Measurements from ENCODE around the gene GTPBP4. TPM values are rescaled to one million over a fixed set of nuclear protein-coding genes. Genes with fewer than 3 reads are reported as not detected.

GTPBP4 gene
- total RNA-seq, 1 donor, result 27.1 TPM

DNA sequence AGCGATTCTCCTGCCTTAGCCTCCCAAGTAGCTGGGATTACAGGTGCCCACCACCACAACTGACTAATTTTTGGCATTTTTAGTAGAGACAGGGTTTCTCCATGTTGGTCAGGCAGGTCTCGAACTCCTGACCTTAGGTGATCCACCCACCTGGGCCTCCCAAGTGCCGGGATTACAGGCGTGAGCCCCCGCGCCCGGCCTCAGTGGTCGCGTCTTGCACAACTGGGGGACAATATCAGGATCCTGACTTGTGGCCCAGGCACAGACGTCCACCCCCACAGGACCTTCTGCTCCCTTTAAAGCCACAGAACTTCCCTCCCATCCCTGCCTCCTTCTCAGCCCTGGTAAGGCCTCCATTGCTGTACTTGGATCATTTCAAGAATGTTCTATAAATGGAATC is 39.9 kb upstream of the GTPBP4 start:
- no peaks in the 10 kb centered on the region for H4K20me1 ChIP-seq (ENCODE audit: insufficient read depth, low read length)
- no peak overlapping the region for H3K4me3 ChIP-seq (ENCODE audit: insufficient read depth, low read length)
- H3K27ac ChIP-seq (ENCODE audit: low read depth, low read length), result no peak overlapping the region
- H3K36me3 ChIP-seq (ENCODE audit: insufficient read depth, low read length), result no peaks in the 10 kb centered on the region
- H2AFZ ChIP-seq (ENCODE audit: low read length), result no peak overlapping the region
- H3K4me1 ChIP-seq (ENCODE audit: insufficient read depth, low read length), result peaks cover 5% of the 10 kb centered on the region
- H3K27me3 ChIP-seq (ENCODE audit: insufficient read depth, low read length), result peaks cover 18% of the 10 kb centered on the region
- DNase-seq (ENCODE audit: insufficient read length, low spot score, missing footprints), result no peak
- no peaks in the 10 kb centered on the region for H3K79me2 ChIP-seq (ENCODE audit: insufficient read depth, low read length)
- no peaks in the 10 kb centered on the region for H3K9me3 ChIP-seq (ENCODE audit: low read depth, low read length)
- TF ChIP-seq, protein P1, sequence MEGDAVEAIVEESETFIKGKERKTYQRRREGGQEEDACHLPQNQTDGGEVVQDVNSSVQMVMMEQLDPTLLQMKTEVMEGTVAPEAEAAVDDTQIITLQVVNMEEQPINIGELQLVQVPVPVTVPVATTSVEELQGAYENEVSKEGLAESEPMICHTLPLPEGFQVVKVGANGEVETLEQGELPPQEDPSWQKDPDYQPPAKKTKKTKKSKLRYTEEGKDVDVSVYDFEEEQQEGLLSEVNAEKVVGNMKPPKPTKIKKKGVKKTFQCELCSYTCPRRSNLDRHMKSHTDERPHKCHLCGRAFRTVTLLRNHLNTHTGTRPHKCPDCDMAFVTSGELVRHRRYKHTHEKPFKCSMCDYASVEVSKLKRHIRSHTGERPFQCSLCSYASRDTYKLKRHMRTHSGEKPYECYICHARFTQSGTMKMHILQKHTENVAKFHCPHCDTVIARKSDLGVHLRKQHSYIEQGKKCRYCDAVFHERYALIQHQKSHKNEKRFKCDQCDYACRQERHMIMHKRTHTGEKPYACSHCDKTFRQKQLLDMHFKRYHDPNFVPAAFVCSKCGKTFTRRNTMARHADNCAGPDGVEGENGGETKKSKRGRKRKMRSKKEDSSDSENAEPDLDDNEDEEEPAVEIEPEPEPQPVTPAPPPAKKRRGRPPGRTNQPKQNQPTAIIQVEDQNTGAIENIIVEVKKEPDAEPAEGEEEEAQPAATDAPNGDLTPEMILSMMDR (IDR thresholded peaks at IDR 0.05; ENCODE audit: extremely low read depth, low read depth, low read length), result no peak
- H3K4me2 ChIP-seq (ENCODE audit: insufficient read depth, low read length), result no peak overlapping the region

DNA sequence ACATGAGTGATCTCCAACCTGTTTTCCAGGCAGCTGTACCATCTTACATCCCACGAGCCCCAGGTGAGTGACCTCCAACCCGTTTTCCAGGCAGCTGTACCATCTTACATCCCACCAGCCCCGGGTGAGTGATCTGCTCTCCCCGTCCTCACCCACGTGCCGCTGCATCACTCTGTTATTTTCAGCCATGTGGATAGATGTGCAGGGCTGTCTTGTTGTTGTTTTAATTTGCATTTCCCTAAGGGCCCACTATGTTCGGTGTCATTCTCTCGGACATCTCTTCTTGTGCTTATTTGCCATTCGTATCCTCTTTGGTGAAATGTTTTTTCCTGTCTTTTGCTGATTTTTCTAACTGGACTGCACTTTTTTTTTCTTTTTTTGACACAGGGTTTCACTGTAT is 38.8 kb upstream of the GTPBP4 start:
- Histone ChIP-seq H3K27me3 (ENCODE audit: insufficient read depth, low read length) (peaks cover 26% of the 10 kb centered on the region), H3K4me3 (ENCODE audit: insufficient read depth, low read length) (no peak overlapping the region), H4K20me1 (ENCODE audit: insufficient read depth, low read length) (no peaks in the 10 kb centered on the region), H3K4me2 (ENCODE audit: insufficient read depth, low read length) (no peak overlapping the region), H3K4me1 (ENCODE audit: insufficient read depth, low read length) (peaks cover 3% of the 10 kb centered on the region), H3K79me2 (ENCODE audit: insufficient read depth, low read length) (no peaks in the 10 kb centered on the region), H3K36me3 (ENCODE audit: insufficient read depth, low read length) (no peaks in the 10 kb centered on the region), H3K27ac (ENCODE audit: low read depth, low read length) (no peak overlapping the region), H2AFZ (ENCODE audit: low read length) (no peak overlapping the region), H3K9me3 (ENCODE audit: low read depth, low read length) (no peaks in the 10 kb centered on the region)
- DNase-seq (ENCODE audit: insufficient read length, low spot score, missing footprints), result no peak
- TF ChIP-seq, protein P1 (IDR thresholded peaks at IDR 0.05; ENCODE audit: extremely low read depth, low read depth, low read length), result no peak

DNA sequence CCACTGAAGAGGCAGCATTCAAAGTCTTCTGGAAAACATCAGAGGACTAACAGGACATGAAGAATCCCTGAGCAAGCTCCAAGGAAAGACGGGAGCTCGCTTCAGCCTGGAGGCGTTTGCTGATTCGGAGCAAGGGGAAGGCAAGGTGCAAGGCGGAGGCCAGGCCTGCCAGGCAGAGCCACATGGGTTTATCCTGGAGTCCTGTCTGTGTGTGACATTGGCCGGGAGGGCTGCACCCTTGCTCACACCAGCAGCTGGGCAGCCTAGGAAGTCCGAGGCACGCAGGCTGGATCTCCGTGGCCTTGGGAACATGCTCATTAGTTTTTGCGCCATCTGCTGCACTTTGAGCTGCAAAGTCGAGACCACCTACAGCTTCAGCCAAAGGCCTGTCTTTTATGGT is 34.4 kb upstream of the GTPBP4 start:
- Histone ChIP-seq H4K20me1 (ENCODE audit: insufficient read depth, low read length) (no peaks in the 10 kb centered on the region), H3K27me3 (ENCODE audit: insufficient read depth, low read length) (peaks cover 30% of the 10 kb centered on the region), H3K79me2 (ENCODE audit: insufficient read depth, low read length) (no peaks in the 10 kb centered on the region), H3K4me2 (ENCODE audit: insufficient read depth, low read length) (no peak overlapping the region), H3K9me3 (ENCODE audit: low read depth, low read length) (no peaks in the 10 kb centered on the region), H3K4me3 (ENCODE audit: insufficient read depth, low read length) (no peak overlapping the region), H2AFZ (ENCODE audit: low read length) (no peak overlapping the region), H3K27ac (ENCODE audit: low read depth, low read length) (no peak overlapping the region), H3K4me1 (ENCODE audit: insufficient read depth, low read length) (no peaks in the 10 kb centered on the region), H3K36me3 (ENCODE audit: insufficient read depth, low read length) (no peaks in the 10 kb centered on the region)
- TF ChIP-seq, protein P1 (IDR thresholded peaks at IDR 0.05; ENCODE audit: extremely low read depth, low read depth, low read length), result no peak
- no peak for DNase-seq (ENCODE audit: insufficient read length, low spot score, missing footprints)

DNA sequence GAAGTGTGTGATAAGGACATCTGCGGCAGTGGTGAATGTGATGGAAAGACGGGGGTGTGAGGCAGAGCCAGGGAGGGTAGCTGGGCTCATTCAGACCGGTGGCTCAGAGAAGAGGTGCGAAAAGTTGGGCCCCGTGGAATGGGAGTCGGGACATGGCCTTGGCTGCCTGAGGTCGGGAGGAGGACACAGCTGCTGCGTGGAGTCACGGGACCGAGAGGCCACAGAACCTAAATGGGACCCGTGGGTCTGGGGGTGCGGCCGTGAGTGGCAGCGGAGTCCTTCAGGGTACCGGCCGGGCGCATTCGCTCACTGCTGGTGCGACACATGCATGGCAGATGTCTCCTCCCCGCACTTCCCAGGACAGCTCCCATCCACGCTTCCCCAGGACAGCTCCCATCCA is 33.8 kb upstream of the GTPBP4 start:
- no peaks in the 10 kb centered on the region for H4K20me1 ChIP-seq (ENCODE audit: insufficient read depth, low read length)
- no peak overlapping the region for H3K4me2 ChIP-seq (ENCODE audit: insufficient read depth, low read length)
- H2AFZ ChIP-seq (ENCODE audit: low read length), result no peak overlapping the region
- no peaks in the 10 kb centered on the region for H3K36me3 ChIP-seq (ENCODE audit: insufficient read depth, low read length)
- H3K4me1 ChIP-seq (ENCODE audit: insufficient read depth, low read length), result no peaks in the 10 kb centered on the region
- DNase-seq (ENCODE audit: insufficient read length, low spot score, missing footprints), result no peak
- H3K27me3 ChIP-seq (ENCODE audit: insufficient read depth, low read length), result peaks cover 28% of the 10 kb centered on the region
- H3K4me3 ChIP-seq (ENCODE audit: insufficient read depth, low read length), result no peak overlapping the region
- TF ChIP-seq, protein P1 (IDR thresholded peaks at IDR 0.05; ENCODE audit: extremely low read depth, low read depth, low read length), result no peak
- no peak overlapping the region for H3K27ac ChIP-seq (ENCODE audit: low read depth, low read length)
- H3K79me2 ChIP-seq (ENCODE audit: insufficient read depth, low read length), result no peaks in the 10 kb centered on the region
- H3K9me3 ChIP-seq (ENCODE audit: low read depth, low read length), result no peaks in the 10 kb centered on the region

Data from osteoblast (primary cell).